GM18909 (cell line): ENCODE results near the gene TPRN.

Source experiments
- ATAC-seq: cut with Tn5 transposase; IDR thresholded peaks from one replicate; pipeline ENCODE4 v1.9.1; 2021; ENCODE audit warnings: mild to moderate bottlenecking; ENCODE audit not compliant: unreplicated experiment, poor library complexity

Gene TPRN

DNA sequence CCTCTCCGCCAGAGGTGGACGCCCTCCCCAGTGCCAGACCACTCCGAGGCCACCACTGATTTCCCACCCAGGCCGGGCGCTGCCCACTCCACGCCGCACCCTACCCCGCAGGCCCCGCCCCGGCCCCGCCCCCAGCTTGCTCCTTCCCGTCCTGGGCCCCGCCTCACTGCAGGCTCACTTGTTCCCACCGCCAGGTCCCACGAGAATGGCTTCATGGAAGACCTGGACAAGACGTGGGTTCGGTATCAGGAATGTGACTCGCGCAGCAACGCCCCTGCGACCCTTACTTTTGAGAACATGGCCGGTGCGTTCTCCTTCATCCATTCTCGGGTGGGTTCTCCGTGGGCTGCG lies 37.2 kb downstream of the TPRN start:
- no peak for ATAC-seq

DNA sequence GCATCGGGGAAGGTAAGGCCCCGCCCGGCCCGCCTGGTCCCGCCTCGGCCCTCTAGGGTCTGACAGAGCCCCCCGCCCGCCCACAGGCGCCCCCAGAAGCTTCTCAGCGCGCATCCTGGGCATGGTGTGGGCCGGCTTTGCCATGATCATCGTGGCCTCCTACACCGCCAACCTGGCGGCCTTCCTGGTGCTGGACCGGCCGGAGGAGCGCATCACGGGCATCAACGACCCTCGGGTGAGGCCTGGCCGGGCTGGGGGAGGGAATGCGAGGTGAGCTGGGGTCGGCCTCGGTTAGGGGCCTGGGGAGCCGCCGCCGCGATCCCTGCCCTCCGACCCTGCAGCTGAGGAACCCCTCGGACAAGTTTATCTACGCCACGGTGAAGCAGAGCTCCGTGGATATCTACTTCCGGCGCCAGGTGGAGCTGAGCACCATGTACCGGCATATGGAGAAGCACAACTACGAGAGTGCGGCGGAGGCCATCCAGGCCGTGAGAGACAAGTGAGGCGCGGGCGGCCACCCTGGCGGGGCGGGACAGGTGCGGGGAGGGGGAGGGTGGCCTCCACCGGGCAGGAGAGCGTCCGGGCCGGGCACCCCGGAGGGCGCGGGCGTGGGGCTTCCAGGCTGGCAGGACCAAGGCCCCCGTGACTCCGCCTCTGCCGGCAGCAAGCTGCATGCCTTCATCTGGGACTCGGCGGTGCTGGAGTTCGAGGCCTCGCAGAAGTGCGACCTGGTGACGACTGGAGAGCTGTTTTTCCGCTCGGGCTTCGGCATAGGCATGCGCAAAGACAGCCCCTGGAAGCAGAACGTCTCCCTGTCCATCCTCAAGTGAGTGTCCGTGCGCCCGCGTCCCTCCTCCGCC lies 37.8 kb downstream of the TPRN start:
- no peak for ATAC-seq

DNA sequence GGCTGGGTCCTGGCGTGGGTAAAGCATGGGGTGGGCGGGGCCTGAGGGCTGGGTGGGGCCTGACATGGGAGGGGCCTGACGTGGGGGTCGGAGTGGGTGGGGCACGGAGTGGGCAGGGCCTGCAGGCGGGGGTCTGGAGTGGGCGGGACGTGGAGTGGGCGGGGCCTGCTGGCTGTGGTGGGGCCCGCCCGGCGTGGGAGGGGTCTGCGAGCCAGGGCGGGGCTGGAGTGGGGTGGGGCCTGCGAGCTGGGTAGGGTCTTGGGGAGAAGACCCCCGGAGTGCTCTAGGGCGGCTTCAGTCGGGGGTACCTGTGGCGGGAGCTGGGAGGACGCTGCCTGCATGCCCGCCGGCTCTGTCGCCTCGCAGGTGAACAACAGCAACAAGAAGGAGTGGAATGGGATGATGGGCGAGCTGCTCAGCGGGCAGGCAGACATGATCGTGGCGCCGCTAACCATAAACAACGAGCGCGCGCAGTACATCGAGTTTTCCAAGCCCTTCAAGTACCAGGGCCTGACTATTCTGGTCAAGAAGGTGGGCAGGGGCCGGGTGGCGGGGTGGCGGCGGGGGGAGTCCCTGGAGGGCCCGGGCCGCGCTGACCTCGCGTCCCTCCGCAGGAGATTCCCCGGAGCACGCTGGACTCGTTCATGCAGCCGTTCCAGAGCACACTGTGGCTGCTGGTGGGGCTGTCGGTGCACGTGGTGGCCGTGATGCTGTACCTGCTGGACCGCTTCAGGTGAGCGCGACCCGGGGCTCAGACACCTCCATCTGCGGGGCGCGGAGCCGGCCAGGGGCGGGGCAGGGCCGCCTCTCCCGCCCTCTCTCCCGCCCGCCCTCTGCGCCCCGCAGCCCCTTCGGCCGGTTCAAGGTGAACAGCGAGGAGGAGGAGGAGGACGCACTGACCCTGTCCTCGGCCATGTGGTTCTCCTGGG lies 38.7 kb downstream of the TPRN start:
- no peak for ATAC-seq

DNA sequence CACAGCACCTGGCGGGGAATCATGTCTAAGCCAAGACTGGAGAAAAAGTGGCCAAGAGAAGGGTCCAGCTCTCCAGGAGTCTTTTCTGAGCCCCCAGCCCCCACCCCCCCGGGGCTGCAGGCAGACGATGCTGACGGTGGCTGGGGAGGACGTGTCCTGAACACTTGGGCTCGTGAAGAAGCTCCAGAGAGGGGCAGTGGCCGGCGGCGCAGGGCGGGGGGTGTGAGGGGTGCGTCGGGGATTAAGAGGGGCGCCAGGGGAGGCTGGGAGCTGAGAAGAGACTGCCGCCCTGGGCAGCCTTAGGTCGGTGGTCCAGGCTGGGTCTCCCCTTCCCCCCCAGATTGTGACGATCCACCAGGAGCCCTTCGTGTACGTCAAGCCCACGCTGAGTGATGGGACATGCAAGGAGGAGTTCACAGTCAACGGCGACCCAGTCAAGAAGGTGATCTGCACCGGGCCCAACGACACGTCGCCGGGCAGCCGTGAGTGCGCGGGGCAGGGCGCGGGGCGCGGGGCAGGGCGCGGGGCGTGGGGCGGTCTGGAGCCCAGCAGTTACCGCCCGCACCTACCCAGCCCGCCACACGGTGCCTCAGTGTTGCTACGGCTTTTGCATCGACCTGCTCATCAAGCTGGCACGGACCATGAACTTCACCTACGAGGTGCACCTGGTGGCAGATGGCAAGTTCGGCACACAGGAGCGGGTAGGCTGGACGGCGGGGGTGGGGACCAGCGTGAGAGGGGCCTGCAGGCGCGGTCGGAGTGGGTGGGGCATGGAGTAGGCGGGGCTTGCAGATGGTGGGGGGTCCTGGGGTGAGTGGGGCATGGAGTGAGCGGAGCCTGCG lies 39.6 kb downstream of the TPRN start:
- no peak for ATAC-seq

DNA sequence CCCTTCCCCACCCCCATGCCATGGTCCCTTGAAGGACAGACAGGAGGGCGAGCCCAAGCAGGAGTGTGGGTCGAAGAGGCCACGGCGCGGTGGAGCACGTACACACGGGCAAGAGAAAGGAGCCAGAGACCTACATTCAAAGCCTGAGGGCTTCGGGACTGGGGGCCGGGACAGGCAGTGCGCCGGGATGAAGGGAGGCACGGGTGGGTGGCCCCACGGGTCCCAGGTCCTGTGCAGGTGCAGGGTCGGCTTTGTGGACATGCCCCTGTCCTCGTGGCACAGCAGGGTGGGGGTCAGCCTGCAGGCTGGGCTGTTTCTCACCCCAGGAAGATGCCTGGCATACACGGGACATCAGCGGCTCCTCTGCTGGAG lies 40.5 kb downstream of the TPRN start:
- no peak for ATAC-seq

DNA sequence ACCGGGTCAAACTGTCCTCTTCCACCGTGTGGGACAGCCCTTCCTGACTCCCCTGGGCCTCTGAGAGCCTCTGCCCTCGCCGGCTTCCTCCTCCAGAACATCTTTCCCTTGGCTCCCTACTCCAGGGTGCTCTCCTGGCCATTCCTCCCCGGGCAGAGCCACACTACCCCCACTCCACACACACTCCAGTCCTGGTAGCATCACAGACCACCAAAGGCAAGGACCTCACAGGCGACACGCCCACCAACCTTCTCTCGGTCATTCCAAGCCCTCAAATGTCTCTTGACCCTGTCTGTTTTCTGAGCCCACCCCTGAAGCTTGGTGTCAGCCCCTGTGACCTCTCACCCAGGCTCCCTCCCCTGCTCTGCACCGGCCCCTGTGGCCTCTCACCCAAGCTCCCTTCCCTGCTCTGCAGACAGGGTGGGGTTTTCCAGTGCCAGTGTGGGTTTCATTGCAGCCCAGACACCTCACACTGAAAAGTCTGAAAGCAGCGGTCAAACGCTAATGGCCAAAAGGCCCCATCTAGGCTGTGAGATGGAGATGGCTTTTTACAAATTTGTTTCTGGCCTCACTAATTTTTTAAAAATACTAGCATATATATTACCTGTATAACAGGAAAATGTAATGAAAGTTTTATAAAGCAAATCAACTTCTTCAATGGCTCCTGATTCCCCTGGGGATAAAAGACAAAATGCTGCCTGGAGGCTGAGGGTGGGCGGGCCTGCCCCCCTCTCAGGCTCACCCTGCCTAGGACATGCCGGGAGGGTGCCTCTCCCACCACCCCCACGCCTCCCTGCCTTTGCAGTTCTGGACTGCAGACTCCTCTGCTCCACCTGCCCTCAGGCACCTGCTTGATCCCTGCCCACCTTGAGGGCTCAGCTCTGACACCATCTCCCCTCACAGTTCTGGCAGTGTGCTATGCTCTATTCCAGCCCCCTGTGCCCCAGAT lies 41.2 kb downstream of the TPRN start:
- ATAC-seq = no peak

DNA sequence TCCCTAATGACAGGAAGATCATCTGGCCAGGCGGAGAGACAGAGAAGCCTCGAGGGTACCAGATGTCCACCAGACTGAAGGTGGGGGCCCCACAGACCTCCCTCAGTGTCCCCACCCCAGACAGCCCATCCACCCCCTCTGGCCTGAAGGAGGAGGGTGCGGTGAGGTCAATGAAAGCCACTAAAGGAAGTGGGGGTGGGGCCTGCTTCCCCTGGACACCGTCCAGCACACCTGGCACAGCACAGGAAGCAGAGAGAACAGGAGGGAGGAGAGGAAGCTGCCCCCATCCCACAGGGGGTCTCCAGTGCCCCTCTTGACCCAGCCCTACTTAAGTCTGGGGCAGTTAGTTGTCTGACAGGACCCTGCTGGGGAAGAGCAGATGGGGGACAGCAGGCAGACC lies 41.9 kb downstream of the TPRN start:
- ATAC-seq = no peak

DNA sequence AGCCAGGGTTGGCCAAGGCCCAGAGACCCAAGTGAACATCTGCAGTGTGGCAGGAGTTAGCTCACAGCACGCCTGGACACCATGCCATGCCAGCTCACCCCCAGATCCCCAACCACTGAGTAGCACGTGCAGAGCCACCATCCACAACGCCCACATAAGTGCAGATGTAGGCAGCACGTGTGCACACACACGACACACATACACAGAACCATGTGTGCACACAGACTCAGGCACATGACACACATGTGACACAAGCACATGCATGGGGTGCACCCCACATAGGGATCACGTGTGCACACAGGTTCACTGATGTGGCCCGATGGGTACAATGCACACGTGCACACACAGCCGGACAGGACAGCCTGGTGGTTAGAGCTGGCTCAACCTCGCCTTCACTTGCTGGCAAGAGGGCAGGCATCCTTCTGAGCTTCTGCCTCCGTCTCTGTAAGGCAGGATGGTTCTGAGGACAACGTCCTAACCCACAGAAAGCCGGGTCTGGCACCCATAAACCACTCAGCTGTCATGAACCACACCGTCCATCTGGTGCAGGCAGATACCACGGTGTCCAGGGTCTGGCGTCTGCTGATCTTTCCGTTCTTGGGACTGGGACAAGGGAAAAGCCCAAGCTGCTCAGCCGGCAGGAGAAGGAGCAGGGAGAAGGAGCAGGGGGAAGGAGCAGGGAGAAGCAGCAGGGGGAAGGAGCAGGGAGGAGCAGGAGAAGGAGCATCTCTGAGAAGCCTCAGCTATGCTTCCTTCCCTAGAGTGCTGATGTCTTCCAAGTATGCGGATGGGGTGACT lies 42.7 kb downstream of the TPRN start:
- no peak for ATAC-seq

DNA sequence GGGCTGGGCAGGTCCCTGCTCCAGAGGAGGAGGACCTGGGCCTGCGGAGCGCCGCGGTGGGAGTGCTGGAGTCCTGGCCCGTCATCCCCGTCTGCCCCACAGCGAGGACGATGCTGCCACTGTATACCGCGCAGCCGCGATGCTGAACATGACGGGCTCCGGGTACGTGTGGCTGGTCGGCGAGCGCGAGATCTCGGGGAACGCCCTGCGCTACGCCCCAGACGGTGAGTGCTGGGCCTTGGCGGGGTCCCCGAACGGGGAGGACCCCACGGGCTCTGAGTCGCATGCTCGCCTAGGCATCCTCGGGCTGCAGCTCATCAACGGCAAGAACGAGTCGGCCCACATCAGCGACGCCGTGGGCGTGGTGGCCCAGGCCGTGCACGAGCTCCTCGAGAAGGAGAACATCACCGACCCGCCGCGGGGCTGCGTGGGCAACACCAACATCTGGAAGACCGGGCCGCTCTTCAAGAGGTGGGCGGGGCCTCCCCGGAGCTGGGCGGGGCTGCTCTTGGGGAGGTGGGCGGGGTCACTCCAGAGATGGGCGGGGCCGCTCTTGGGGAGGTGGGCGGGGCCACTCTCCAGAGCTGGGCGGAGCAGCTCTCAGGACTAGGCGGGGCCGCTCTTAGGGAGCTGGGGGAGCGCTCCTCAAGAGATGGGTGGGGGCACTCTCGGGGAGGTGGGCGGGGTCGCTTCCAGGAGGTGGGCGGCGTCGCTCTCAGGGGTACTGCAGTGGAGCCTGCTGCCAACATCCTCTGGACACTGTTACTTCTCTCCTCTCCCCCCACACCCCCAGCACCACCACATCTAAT lies 43.8 kb downstream of the TPRN start:
- no peak for ATAC-seq

DNA sequence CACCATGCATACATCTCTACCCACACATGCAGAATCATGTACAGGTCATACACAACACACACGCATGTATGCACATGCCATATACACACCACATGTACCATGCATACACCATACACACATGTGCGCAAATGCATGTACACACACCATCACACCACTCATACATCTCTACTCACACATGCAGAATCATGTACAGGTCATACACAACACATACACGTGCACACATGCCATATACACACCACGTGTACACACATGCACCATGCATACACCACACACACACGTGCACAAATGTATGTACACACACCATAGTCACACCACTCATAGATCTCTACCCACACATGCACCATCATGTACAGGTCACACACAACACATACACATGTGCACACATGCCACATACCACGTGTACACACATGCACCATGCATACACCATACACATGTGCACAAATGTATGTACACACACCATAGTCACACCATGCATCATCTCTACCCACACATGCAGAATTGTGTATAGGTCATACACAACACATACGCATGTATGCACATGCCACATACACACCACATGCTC lies 47.6 kb downstream of the TPRN start:
- ATAC-seq = no peak

DNA sequence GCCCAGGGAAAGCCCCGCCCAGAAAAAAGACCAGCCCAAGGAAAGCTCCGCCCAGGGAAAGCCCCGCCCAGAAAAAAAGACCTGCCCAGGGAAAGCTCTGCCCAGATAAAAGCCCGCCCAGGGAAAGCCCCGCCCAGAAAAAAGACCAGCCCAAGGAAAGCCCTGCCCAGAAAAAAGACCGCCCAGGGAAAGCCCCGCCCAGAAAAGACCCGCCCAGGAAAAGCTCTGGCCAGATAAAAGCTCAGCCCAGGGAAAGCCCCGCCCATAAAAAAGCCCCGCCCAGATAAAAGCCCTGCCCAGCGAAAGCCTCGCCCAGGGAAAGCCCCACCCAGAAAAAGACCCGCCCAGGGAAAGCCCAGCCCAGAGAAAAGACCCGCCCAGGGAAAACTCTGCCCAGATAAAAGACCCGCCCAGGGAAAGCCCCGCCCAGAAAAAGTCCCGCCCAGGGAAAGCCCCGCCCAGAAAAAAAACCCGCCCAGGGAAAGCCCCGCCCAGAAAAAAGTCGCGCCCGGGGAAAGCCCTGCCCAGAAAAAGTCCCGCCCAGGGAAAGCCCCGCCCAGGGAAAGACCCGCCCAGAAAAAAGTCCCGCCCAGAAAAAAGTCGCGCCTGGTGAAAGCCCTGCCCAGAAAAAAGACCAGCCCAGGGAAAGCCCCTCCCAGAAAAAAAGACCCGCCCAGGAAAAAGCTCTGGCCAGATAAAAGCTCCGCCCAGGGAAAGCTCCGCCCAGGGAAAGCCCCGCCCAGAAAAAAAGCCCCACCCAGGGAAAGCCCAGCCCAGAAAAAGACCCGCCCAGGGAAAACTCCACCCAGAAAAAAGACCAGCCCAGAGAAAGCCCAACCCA lies 49.7 kb downstream of the TPRN start:
- ATAC-seq = peak; percentile 60

DNA sequence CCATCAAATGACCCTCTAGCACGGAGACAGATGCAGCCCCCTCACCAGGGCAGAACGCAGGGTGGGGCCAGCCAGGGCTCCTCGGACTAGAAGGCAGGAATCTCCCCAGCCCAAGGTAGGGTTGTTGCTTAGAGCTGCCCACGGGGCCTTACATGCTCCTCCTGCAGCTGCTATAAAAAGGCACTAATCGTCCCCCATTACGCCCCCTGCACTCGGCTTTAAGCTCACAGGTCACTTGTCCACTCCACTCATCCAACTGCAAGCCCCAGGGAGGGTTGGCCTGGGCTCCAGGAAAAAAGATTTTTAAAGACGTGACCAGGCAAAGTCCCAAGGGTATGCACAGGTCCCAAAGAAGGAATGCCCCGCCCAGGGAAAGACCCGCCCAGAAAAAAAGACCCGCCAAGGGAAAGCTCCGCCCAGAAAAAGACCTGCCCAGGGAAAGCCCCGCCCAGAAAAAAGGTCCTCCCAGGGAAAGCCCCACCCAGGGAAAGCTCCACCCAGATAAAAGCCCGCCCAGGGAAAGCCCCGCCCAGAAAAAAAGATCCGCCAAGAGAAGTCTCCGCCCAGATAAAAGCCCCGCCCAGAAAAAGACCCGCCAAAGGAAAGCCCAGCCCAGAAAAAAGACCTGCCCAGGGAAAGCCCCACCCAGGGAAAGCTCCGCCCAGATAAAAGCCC lies 50.5 kb downstream of the TPRN start:
- ATAC-seq = no peak

DNA sequence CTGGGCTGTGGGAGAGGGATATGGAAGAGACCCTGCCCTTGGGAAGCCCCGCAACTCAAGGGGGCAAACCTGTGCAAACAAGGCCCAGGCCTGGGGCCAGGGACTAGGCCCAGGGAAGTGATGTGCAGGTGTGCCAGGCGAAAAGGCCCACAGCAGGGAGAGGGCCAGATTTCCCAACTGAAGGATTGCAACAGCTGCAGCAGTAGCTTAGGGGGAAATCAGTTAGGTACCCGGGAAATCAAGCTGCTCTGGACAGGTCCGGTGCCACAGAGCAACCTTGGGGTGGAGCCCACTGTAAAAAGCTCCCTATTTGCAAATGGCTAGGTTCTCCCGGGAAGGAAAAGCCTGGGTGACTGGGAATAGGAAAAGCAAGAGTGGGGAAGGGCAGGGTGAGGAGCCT lies 51.2 kb downstream of the TPRN start:
- ATAC-seq = no peak

DNA sequence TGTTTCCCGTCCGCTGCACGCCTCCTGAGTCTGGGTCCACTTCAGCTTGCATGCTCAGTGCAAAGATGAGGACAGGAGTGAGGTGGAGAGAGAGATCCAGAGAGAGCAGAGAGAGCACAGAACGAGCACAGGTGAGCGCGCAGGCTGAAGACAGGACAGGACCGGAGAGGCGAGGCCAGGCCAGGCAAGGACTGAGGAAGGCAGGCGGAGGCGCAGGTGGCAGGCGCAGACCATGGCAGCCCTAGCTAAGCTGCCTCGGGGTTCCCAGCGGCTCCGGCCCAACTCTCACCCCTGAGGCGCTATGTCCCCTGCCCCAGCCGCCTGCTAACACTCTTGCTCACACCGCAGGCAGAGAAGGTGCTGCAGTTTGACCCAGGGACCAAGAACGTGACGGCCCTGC lies 51.9 kb downstream of the TPRN start:
- ATAC-seq = no peak

DNA sequence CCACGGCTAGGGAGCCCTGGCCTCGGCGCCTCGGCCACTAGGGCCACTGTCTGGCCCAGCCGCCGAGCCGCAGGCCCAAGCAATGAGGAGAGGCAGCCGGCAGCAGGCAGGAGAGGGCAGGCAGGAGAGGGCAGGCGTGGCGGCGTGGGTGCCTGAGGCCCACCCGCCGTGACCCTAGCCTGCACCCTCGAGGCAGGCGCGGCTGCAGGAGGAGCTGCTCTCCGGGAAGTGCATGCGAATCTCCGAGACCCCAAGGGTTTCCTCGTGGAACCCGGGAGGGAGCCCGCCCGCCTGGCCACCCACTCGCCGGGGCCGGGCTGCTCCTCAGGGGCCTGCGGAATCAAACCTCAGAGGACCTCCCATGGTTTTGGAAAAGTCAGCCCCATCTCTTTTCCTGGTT lies 52.3 kb downstream of the TPRN start:
- ATAC-seq = no peak

DNA sequence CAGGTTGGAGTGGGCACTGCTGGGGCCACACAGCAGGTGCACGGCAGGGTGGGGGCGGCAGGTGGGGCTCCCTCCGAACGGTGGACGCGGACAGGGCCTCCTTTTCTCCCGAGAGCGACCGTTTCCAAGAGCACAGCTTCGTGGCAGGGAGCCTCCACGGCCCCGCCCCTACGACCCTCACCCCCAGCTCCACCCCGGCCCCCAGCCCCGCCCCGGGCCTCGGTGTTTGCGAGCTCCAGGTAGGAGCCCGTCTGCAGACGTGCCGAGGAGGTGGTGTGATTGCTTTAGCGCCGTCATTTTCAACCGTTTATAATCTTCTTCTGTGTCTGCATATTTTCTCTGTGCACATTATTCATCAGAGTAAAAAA lies 52.8 kb downstream of the TPRN start:
- no peak for ATAC-seq
